Pancreas (tissue), 10 donors: ENCODE data around the gene TSPAN4. TPM values are rescaled to one million over a fixed set of nuclear protein-coding genes. Genes with fewer than 3 reads are reported as not detected.
A peak's percentile ranks its signal among the peaks of the same experiment; 100 is the strongest.

Experiments used
- ATAC-seq, 4 donors: fragments of 200-7000 bp; cut with Tn5 transposase; one replicate each; pipeline versions ENCODE4 v1.8.0 to v1.9.1; 2020; ENCODE audit warnings: mild to moderate bottlenecking in 4 of 4, moderate library complexity in 4 of 4
- DNase-seq, 6 donors: peaks; one replicate each; pipeline ENCODE4 v3.0.0-alpha.2; 2020
- FAIRE-seq: peaks from 2 replicates; lab custom pipeline; 2012; peaks lifted over from hg19 to GRCh38; lab: Jason Lieb, UNC
- H3K27ac ChIP-seq, 4 donors: fragments of 200-600 bp; sonication (generic); 1 replicate in 3 of 4; 2 replicates in 1 of 4; pipeline versions ENCODE4 v1.5.0 to v1.8.0; 2020
- H3K27me3 ChIP-seq, 4 donors: fragments of 200-600 bp; one replicate each; pipeline ENCODE4 v1.8.0; 2021
- H3K36me3 ChIP-seq, 3 donors: fragments of 200-600 bp; sonication (generic) in 1 of 3; one replicate each; pipeline versions ENCODE4 v1.5.0 to v1.8.0; 2020 to 2021
- H3K4me1 ChIP-seq, 3 donors: fragments of 200-600 bp; one replicate each; pipeline ENCODE4 v1.8.0; 2021
- H3K4me3 ChIP-seq, 4 donors: fragments of 200-600 bp; sonication (generic) in 2 of 4; one replicate each; pipeline versions ENCODE4 v1.5.0 to v1.8.0; 2020 to 2021
- H3K9me3 ChIP-seq, 4 donors: fragments of 200-600 bp; one replicate each; pipeline ENCODE4 v1.8.0; 2021
- CTCF ChIP-seq, 4 donors: fragments of 200-600 bp; sonication (generic) in 3 of 4; IDR thresholded peaks; one replicate each; pipeline versions ENCODE4 v1.5.0 to v1.8.0; 2021; ENCODE audit warnings: antibody characterized with exemption in 4 of 4
- WGBS, 2 donors: extraction: QIAGEN DNeasy Blood & Tissue Kit; methylation state at CpG; one replicate each; pipeline ENCODE4 v1.1.7; 2013; 5-methylcytosine and 5-hydroxymethylcytosine counted together
- intact Hi-C, 3 donors: fragments of 100-400 bp; cut with DNase I; formaldehyde crosslinking; loops; one replicate each; pipeline versions ENCODE4 v1.11.1 to v1.14.2; 2022
- polyA plus RNA-seq, 2 donors: library from polyadenylated mRNA; stranded (reverse); fragments of 200-250 nt; gene quantifications; one replicate each; pipeline ENCODE4 v1.2.3, GENCODE V29; 2013
- total RNA-seq, 6 donors: library from RNA; stranded (reverse); fragmentation: NEBNext Ultra II Directional in 4 of 6; extraction: Animal tissue kit (Norgen Biotek cat#: 25700) in 4 of 6; gene quantifications; one replicate each; pipeline versions ENCODE4 v1.2.1 to v1.2.4, GENCODE V29; 2021 to 2023
- donor health status: healthy with polysubstance abuse.
- donor health status: DM: no; HTN: no; CAD: no; lungs with moderate emphysema.
- donor health status: DM: no; HTN: no; CAD: no.
- donor health status: control.
- donor health status: control.
- donor health status: Bipolar disorder and iron deficiency.
- donor health status: DM: yes; HTN: yes; CAD: no.
- donor health status: DM: no; HTN: no; CAD: no.
- donor health status: DM: no; HTN: no; CAD: no.
- donor health status: DM: yes; HTN: yes; CAD: no.

Gene TSPAN4
- total and polyA plus RNA-seq, 8 donors = 15.3 to 67.2 (median 20.3) TPM

- Histone ChIP-seq H3K27ac (no peak overlapping the region), H3K4me3 (no peak overlapping the region), H3K27me3 (no peaks in the 10 kb centered on the region), H3K36me3 (peaks cover 0 to 45% (median 21%) of the 10 kb centered on the region in 3 donors), H3K4me1 (peaks cover 0 to 22% (median 20%) of the 10 kb centered on the region in 3 donors), H3K9me3 (no peaks in the 10 kb centered on the region)
- TF ChIP-seq CTCF (IDR thresholded peaks at IDR 0.05) = no peak
- 75 to 83% methylated on average over 8 of the region's 8 CpGs for whole genome bisulfite sequencing, 2 donors
- intact Hi-C loops = no loop called here
- ATAC-seq = no peak
- DNase-seq = peak in 1 of 6 donors; percentile 45
- no peak for FAIRE-seq
Measured at GRCh38 chr11:837990-838307, 4.7 kb upstream of the TSPAN4 start.

- Histone ChIP-seq H3K4me1 (peaks cover 0 to 25% (median 21%) of the 10 kb centered on the region in 3 donors), H3K27me3 (no peaks in the 10 kb centered on the region), H3K27ac (no peak overlapping the region), H3K36me3 (peaks cover 0 to 45% (median 21%) of the 10 kb centered on the region in 3 donors), H3K4me3 (no peak overlapping the region), H3K9me3 (no peaks in the 10 kb centered on the region)
- no peak for ATAC-seq
- no peak for FAIRE-seq
- 42% methylated on average over 17 of the region's 17 CpGs for WGBS, 2 donors
- intact Hi-C loops = no loop called here
- TF ChIP-seq CTCF (IDR thresholded peaks at IDR 0.05) = no peak
- DNase-seq = peak in 2 of 6 donors; percentile 68 to 74
Measured at GRCh38 chr11:838441-839279, 4.0 kb upstream of the TSPAN4 start.

GRCh38 chr11:839280-839623 is 3.4 kb upstream of the TSPAN4 start:
- H3K27me3 ChIP-seq = no peaks in the 10 kb centered on the region
- peaks cover 4 to 31% (median 27%) of the 10 kb centered on the region in 3 donors for H3K4me1 ChIP-seq
- no peak overlapping the region for H3K27ac ChIP-seq
- intact Hi-C loops = no loop called here
- DNase-seq (peak in 1 of 6 donors; percentile 33), ATAC-seq (no peak), FAIRE-seq (no peak)
- H3K4me3 ChIP-seq = no peak overlapping the region
- TF ChIP-seq CTCF (IDR thresholded peaks at IDR 0.05) = no peak
- no peaks in the 10 kb centered on the region for H3K9me3 ChIP-seq
- 84 to 91% methylated on average over 3 to 5 of the region's 5 CpGs for WGBS, 2 donors
- H3K36me3 ChIP-seq = peaks cover 0 to 45% (median 21%) of the 10 kb centered on the region in 3 donors

- WGBS, 2 donors = 54 to 66% methylated on average over 25 of the region's 25 CpGs
- Histone ChIP-seq H3K27ac (no peak overlapping the region), H3K4me3 (peak overlapping the region in 2 of 4 donors; percentile 77 to 92), H3K4me1 (peaks cover 4 to 31% (median 30%) of the 10 kb centered on the region in 3 donors), H3K9me3 (no peaks in the 10 kb centered on the region), H3K36me3 (peaks cover 0 to 45% (median 21%) of the 10 kb centered on the region in 3 donors), H3K27me3 (no peaks in the 10 kb centered on the region)
- intact Hi-C loops = no loop called here
- FAIRE-seq (no peak), DNase-seq (peak in 1 of 6 donors; percentile 49), ATAC-seq (no peak)
- no peak for TF ChIP-seq CTCF (IDR thresholded peaks at IDR 0.05)
Measured at GRCh38 chr11:839875-840617, 2.6 kb upstream of the TSPAN4 start.
